A673 (cell line): ENCODE measurements around the gene SSTR5. TPM values are rescaled to one million over a fixed set of nuclear protein-coding genes. Genes with fewer than 3 reads are reported as not detected.

Experiments
- BruUV-seq: library from RNA; stranded (reverse); fragments of 400-500 nt; replicated peaks from 2 replicates; lab custom pipeline; 2021; lab: Mats Ljungman, UMichigan
- CTCF ChIA-PET: fragments of 300-600 bp; sonication (Branson Sonifier 250); formaldehyde crosslinking; loops from one replicate; lab custom pipeline; 2022; ENCODE audit warnings: antibody characterized with exemption; lab: Charles Lee
- POLR2A ChIA-PET: fragments of 300-600 bp; sonication (Branson Sonifier 250); formaldehyde crosslinking; loops from one replicate; lab custom pipeline; 2022; ENCODE audit warnings: antibody characterized with exemption; ENCODE audit not compliant: low non-redundant PET; lab: Charles Lee
- DNase-seq: peaks from one replicate; pipeline ENCODE4 v3.0.0-alpha.2; 2015; ENCODE audit warnings: low spot score
- H3K27ac ChIP-seq: fragments of 200-600 bp; sonication (generic); 2 replicates; pipeline ENCODE4 v1.5.1; 2016; ENCODE audit warnings: mixed run types, low read depth, mild to moderate bottlenecking, mixed read lengths, antibody characterized with exemption, low read length; ENCODE audit not compliant: poor library complexity, severe bottlenecking
- H3K27me3 ChIP-seq: fragments of 200-600 bp; sonication (generic); replicated peaks from 2 replicates; pipeline ENCODE4 v1.6.1; 2017; ENCODE audit warnings: mixed run types, low read depth, mild to moderate bottlenecking, mixed read lengths, antibody characterized with exemption, low read length; ENCODE audit not compliant: insufficient read depth, poor library complexity
- H3K36me3 ChIP-seq: fragments of 200-600 bp; sonication (generic); 2 replicates; pipeline ENCODE4 v1.6.1; 2016; ENCODE audit warnings: mixed run types, mild to moderate bottlenecking, mixed read lengths, antibody characterized with exemption, low read length; ENCODE audit not compliant: insufficient read depth, poor library complexity, severe bottlenecking
- H3K4me1 ChIP-seq: fragments of 200-600 bp; sonication (generic); 2 replicates; pipeline ENCODE4 v1.6.1; 2017; ENCODE audit warnings: mixed run types, mild to moderate bottlenecking, mixed read lengths, antibody characterized with exemption, low read length; ENCODE audit not compliant: insufficient read depth, poor library complexity, severe bottlenecking
- H3K4me3 ChIP-seq: fragments of 200-600 bp; sonication (generic); 2 replicates; pipeline ENCODE4 v1.5.1; 2016; ENCODE audit warnings: low read depth, mixed run types, mild to moderate bottlenecking, mixed read lengths, low read length; ENCODE audit not compliant: poor library complexity, severe bottlenecking
- H3K9me3 ChIP-seq: fragments of 200-600 bp; sonication (generic); 2 replicates; pipeline ENCODE4 v1.6.1; 2016; ENCODE audit warnings: mixed run types, low read depth, mild to moderate bottlenecking, mixed read lengths, antibody characterized with exemption, low read length; ENCODE audit not compliant: poor library complexity, severe bottlenecking
- CTCF ChIP-seq: fragments of 300-800, 200-600 bp; sonication (generic); conservative IDR thresholded peaks from 2 replicates; pipeline ENCODE4 v1.5.1; 2017; ENCODE audit warnings: low read depth, mild to moderate bottlenecking, antibody characterized with exemption, low read length, moderate library complexity, mixed read lengths
- EZH2 ChIP-seq: fragments of 200-600 bp; sonication (generic); IDR thresholded peaks from 2 replicates; pipeline ENCODE4 v1.6.1; 2017; ENCODE audit warnings: borderline replicate concordance, low read depth, mild to moderate bottlenecking, mixed read lengths, antibody characterized with exemption, low read length; ENCODE audit not compliant: poor library complexity, severe bottlenecking
- intact Hi-C: fragments of 100-400 bp; cut with micrococcal nuclease; formaldehyde crosslinking; loops from one replicate; pipeline ENCODE4 v1.10.0; 2022; ENCODE audit not compliant: unreplicated experiment
- total RNA-seq: library from RNA; stranded (reverse); gene quantifications from 2 replicates; pipeline ENCODE4 v1.2.3, GENCODE V29; 2021

The SSTR5 gene
- total RNA-seq, 1 experiment from 2014 or later, result not detected

DNA sequence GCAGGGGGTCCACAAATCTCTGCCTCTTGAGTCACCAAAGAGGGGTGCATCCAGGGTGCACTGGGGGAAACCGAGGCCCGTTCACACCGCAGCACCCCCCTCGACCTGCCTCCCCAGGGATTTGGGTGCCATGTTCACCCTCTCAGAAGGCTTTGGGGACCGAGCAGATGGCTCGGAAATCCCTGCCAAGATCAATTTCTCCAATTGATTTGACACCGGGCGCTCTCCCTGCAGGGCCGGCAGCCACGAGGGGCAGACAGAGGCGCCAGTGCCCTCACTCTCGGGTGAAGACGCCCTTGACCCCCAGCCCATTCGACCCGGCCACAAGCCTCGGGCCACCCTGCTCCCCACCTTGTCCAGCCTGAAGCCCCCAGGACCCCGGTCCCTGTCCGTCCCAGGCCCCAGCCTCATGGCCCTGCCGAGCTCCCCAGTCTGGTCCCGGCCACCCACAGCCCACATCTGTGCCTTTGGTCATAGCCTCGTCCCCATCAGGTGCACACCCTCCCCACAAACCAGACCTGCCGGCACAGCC is 9.3 kb downstream of the SSTR5 start:
- intact Hi-C loops, result no loop called here
- Histone ChIP-seq H3K36me3 (no peaks in the 10 kb centered on the region), H3K4me1 (peaks cover 6% of the 10 kb centered on the region), H3K4me3 (no peak overlapping the region), H3K27ac (no peak overlapping the region), H3K27me3 (no peaks in the 10 kb centered on the region), H3K9me3 (no peaks in the 10 kb centered on the region)
- ChIA-PET CTCF (no interaction called here), POLR2A (no interaction called here)
- no peak for DNase-seq
- TF ChIP-seq EZH2, result no peak
- no peak for TF ChIP-seq CTCF
- no TSS peak for BruUV-seq

- H3K27me3 ChIP-seq, result no peaks in the 10 kb centered on the region
- TF ChIP-seq CTCF (no peak), EZH2 (no peak)
- no TSS peak for BruUV-seq
- H3K4me1 ChIP-seq, result peaks cover 6% of the 10 kb centered on the region
- no peaks in the 10 kb centered on the region for H3K36me3 ChIP-seq
- no peaks in the 10 kb centered on the region for H3K9me3 ChIP-seq
- H3K27ac ChIP-seq, result no peak overlapping the region
- intact Hi-C loops, result no loop called here
- DNase-seq, result no peak
- ChIA-PET CTCF (no interaction called here), POLR2A (no interaction called here)
- no peak overlapping the region for H3K4me3 ChIP-seq
Measured at GRCh38 chr16:1082266-1082951, 9.9 kb downstream of the SSTR5 start.

DNA sequence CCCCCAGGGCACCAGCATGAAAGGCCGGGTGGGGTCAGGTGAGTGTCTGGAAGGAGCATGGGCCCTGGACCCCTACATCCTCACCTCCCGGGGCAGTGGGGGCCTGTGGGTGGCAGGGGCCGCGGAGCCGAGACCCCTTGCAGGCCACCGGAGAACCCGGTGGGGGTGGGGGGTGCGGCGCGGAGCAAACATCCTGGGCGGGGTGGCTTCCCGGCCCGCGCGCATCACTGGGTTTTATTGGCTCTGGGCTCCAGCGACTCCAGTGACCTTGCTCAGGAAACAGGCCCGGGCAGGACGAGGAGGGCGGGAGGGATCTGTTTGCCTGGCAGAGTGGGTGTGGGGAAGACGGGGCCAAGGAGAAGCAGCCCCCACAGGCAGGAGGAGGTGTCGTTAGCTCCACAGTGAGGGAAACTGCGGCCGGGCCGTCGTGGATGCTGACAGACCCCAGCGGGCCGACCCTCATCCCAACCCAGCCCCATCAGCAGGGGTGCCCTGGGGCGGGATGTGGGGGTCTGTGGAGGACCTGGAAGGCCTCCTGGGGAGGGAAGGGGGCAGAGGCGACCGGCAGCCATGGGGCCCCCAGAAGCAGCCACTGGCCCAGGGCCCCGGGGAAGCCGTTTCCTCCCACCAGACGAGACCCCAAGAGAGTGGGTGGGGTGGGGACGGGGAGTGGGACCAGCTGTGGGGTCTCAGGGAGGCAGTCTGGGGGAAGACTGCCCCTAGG is 10.6 kb downstream of the SSTR5 start:
- H3K9me3 ChIP-seq, result no peaks in the 10 kb centered on the region
- CTCF ChIA-PET, result no interaction called here
- TF ChIP-seq EZH2 (no peak), CTCF (no peak)
- no TSS peak for BruUV-seq
- no peak overlapping the region for H3K4me3 ChIP-seq
- no peak for DNase-seq
- peaks cover 5% of the 10 kb centered on the region for H3K27me3 ChIP-seq
- intact Hi-C loops, result no loop called here
- no peak overlapping the region for H3K27ac ChIP-seq
- POLR2A ChIA-PET, result no interaction called here
- no peaks in the 10 kb centered on the region for H3K36me3 ChIP-seq
- H3K4me1 ChIP-seq, result peaks cover 6% of the 10 kb centered on the region
